IMR-90 (cell line): ENCODE data around the gene SKA3. TPM values are rescaled to one million over a fixed set of nuclear protein-coding genes. Genes with fewer than 3 reads are reported as not detected.
"Not testable (repeated sequence)": the region's sequence is repeated elsewhere in the genome, so short reads cannot be mapped to it uniquely, and the experiment has no call there.

Experiments used
- ATAC-seq: fragments of 200-7000 bp; cut with Tn5 transposase; 2 replicates; pipeline ENCODE4 v1.9.1; 2020; ENCODE audit warnings: low read depth, mild to moderate bottlenecking, moderate library complexity
- BruUV-seq: library from RNA; stranded (reverse); fragments of 400-500 nt; replicated peaks from 2 replicates; lab custom pipeline; 2021; lab: Mats Ljungman, UMichigan
- CTCF ChIA-PET: fragments of 300-600 bp; formaldehyde crosslinking; extraction: SDS; loops from one replicate; lab custom pipeline; 2021; ENCODE audit warnings: antibody characterized with exemption; lab: Yijun Ruan, JAX
- POLR2A ChIA-PET: fragments of 300-600 bp; sonication (Branson Sonifier 250); formaldehyde crosslinking; loops from one replicate; lab custom pipeline; 2022; ENCODE audit warnings: antibody characterized with exemption; ENCODE audit not compliant: unreplicated experiment; lab: Charles Lee
- DNase-seq: peaks from one replicate; pipeline ENCODE4 v3.0.0; 2013
- H2AFZ ChIP-seq: replicated peaks from 2 replicates; pipeline ENCODE3; 2013; ENCODE audit warnings: low read length, mild to moderate bottlenecking; ENCODE audit not compliant: poor library complexity
- H2AK5ac ChIP-seq: 2 replicates; pipeline ENCODE4 v1.6.1; 2013; ENCODE audit warnings: low read depth, low read length, inconsistent platforms
- H2AK9ac ChIP-seq: replicated peaks from 2 replicates; pipeline ENCODE3; 2013; ENCODE audit warnings: mild to moderate bottlenecking, low read depth, low read length, moderate library complexity; ENCODE audit not compliant: poor library complexity
- H2BK120ac ChIP-seq: 2 replicates; pipeline ENCODE4 v1.6.1; 2013; ENCODE audit warnings: low read depth, low read length, inconsistent platforms
- H2BK15ac ChIP-seq: 3 replicates; pipeline ENCODE4 v1.6.1; 2013; ENCODE audit warnings: low read depth, low read length, inconsistent platforms
- H2BK20ac ChIP-seq: 2 replicates; pipeline ENCODE4 v1.6.1; 2013; ENCODE audit warnings: low read depth, mild to moderate bottlenecking, inconsistent platforms, low read length, moderate library complexity
- H2BK5ac ChIP-seq: 2 replicates; pipeline ENCODE4 v1.6.1; 2013; ENCODE audit warnings: mild to moderate bottlenecking, low read depth, low read length, inconsistent platforms; ENCODE audit not compliant: poor library complexity, severe bottlenecking
- H3K14ac ChIP-seq: replicated peaks from 2 replicates; pipeline ENCODE4 v1.6.1; 2013; ENCODE audit warnings: low read depth, low read length, inconsistent platforms
- H3K18ac ChIP-seq: 2 replicates; pipeline ENCODE4 v1.6.1; 2013; ENCODE audit warnings: low read depth, low read length, control low read depth
- H3K23ac ChIP-seq: 2 replicates; pipeline ENCODE4 v1.6.1; 2013; ENCODE audit warnings: low read depth, low read length, inconsistent platforms
- H3K27ac ChIP-seq: 2 replicates; pipeline ENCODE4 v1.5.1; 2013; ENCODE audit warnings: mild to moderate bottlenecking, control low read depth, low read length; ENCODE audit not compliant: insufficient read depth
- H3K27me3 ChIP-seq: 2 replicates; pipeline ENCODE4 v1.6.1; 2013; ENCODE audit warnings: low read length; ENCODE audit not compliant: control insufficient read depth, insufficient read depth
- H3K36me3 ChIP-seq: 2 replicates; pipeline ENCODE4 v1.6.1; 2013; ENCODE audit warnings: low read length, mixed read lengths; ENCODE audit not compliant: control insufficient read depth, insufficient read depth
- H3K4ac ChIP-seq: 2 replicates; pipeline ENCODE4 v1.6.1; 2013; ENCODE audit warnings: low read depth, low read length, inconsistent platforms
- H3K4me1 ChIP-seq: 2 replicates; pipeline ENCODE4 v1.6.1; 2013; ENCODE audit warnings: low read length, mixed read lengths; ENCODE audit not compliant: control insufficient read depth, insufficient read depth
- H3K4me2 ChIP-seq: 2 replicates; pipeline ENCODE4 v1.6.1; 2013; ENCODE audit warnings: low read depth, mild to moderate bottlenecking, control low read depth, low read length, moderate library complexity
- H3K4me3 ChIP-seq: 2 replicates; pipeline ENCODE4 v1.5.1; 2013; ENCODE audit warnings: low read depth, mild to moderate bottlenecking, control low read depth, low read length, moderate library complexity; ENCODE audit not compliant: insufficient read depth
- H3K56ac ChIP-seq: 2 replicates; pipeline ENCODE4 v1.6.1; 2013; ENCODE audit warnings: low read length, inconsistent platforms; ENCODE audit not compliant: insufficient read depth; ENCODE audit errors: extremely low read depth
- H3K79me1 ChIP-seq, 2 experiments: 2 replicates each; pipeline ENCODE4 v1.6.1; 2013; ENCODE audit warnings: low read length in 2 of 2, inconsistent platforms in 1 of 2, low read depth in 1 of 2
- H3K9ac ChIP-seq: 2 replicates; pipeline ENCODE4 v1.6.1; 2013; ENCODE audit warnings: low read depth, low read length, control low read depth
- H3K9me1 ChIP-seq: 2 replicates; pipeline ENCODE4 v1.6.1; 2013; ENCODE audit warnings: low read length, inconsistent platforms; ENCODE audit not compliant: insufficient read depth
- H3K9me3 ChIP-seq: 2 replicates; pipeline ENCODE4 v1.6.1; 2013; ENCODE audit warnings: low read length; ENCODE audit not compliant: control insufficient read depth, insufficient read depth
- H4K20me1 ChIP-seq: 2 replicates; pipeline ENCODE4 v1.6.1; 2013; ENCODE audit warnings: low read length, inconsistent platforms; ENCODE audit not compliant: insufficient read depth
- H4K5ac ChIP-seq: 2 replicates; pipeline ENCODE4 v1.6.1; 2013; ENCODE audit warnings: mild to moderate bottlenecking, low read depth, low read length, control low read depth
- H4K8ac ChIP-seq, 2 experiments: 2 replicates each; pipeline ENCODE4 v1.6.1; 2013; ENCODE audit warnings: low read depth in 2 of 2, low read length in 2 of 2, control low read depth in 1 of 2, inconsistent platforms in 1 of 2
- H4K91ac ChIP-seq: 2 replicates; pipeline ENCODE4 v1.6.1; 2013; ENCODE audit warnings: low read depth, low read length, inconsistent platforms; ENCODE audit not compliant: insufficient read depth
- WGBS, 2 experiments: methylation state at CpG; one replicate each; pipeline versions ENCODE4 v1.1.5 to v1.1.7; 2013; ENCODE audit warnings: missing lambda C conversion rate in 2 of 2; ENCODE audit not compliant: insufficient read length in 1 of 2; ENCODE audit errors: extremely low coverage in 2 of 2; 5-methylcytosine and 5-hydroxymethylcytosine counted together
- dilution Hi-C: fragments of 300-500 bp; cut with HindIII; formaldehyde crosslinking; loops from one replicate; pipeline ENCODE4 v1.14.3; 2018; ENCODE audit warnings: low sequenced_read_pairs; ENCODE audit not compliant: unreplicated experiment
- in situ Hi-C: fragments of 300-500 bp; cut with MboI; formaldehyde crosslinking; loops from 3 replicates; pipeline ENCODE4 v1.14.3; 2019; ENCODE audit warnings: low sequenced_read_pairs, inconsistent platforms, mixed read lengths
- intact Hi-C: fragments of 100-400 bp; cut with micrococcal nuclease; formaldehyde crosslinking; loops from 2 replicates; pipeline ENCODE4 v1.10.0; 2022
- polyA plus RNA-seq, 3 experiments: library from polyadenylated mRNA; depleted of rRNA; stranded (reverse); fragments of >200 nt; gene quantifications; 2 replicates each; pipeline ENCODE4 v1.2.3, GENCODE V29; 2012; ENCODE audit warnings: low replicate concordance in 1 of 3
- total RNA-seq: library from RNA; depleted of rRNA; stranded (reverse); fragments of >200 nt; gene quantifications from 2 replicates; pipeline ENCODE4 v1.2.3, GENCODE V29; 2012

SKA3 gene
- total and polyA plus RNA-seq, 2 of the 4 experiments (the other 2 are of a cell fraction), result 11.7 to 15.6 TPM

GRCh38 chr13:21198391-21198790, 22.0 kb upstream of the SKA3 start:
- H2AK5ac ChIP-seq, CTCF ChIA-PET, H3K9me1 ChIP-seq, in situ Hi-C loops, H3K23ac ChIP-seq, H2BK20ac ChIP-seq, DNase-seq, H4K20me1 ChIP-seq, H3K18ac ChIP-seq, H2BK120ac ChIP-seq, H3K27me3 ChIP-seq, H3K27ac ChIP-seq, H2AFZ ChIP-seq, H2BK15ac ChIP-seq, dilution Hi-C loops, H2AK9ac ChIP-seq, H3K4me3 ChIP-seq, H3K79me1 ChIP-seq, H3K56ac ChIP-seq, H3K4me1 ChIP-seq, H3K4me2 ChIP-seq, H4K5ac ChIP-seq, H3K14ac ChIP-seq, H3K36me3 ChIP-seq, intact Hi-C loops, POLR2A ChIA-PET, H4K8ac ChIP-seq, H3K9me3 ChIP-seq, H2BK5ac ChIP-seq, BruUV-seq, ATAC-seq, H3K9ac ChIP-seq, H4K91ac ChIP-seq, H3K4ac ChIP-seq: not testable (repeated sequence)
- no CpG with 5 or more reads among the region's 4 CpGs for WGBS, 2 experiments

- CTCF ChIA-PET, H4K8ac ChIP-seq, H3K56ac ChIP-seq, DNase-seq, H3K14ac ChIP-seq, dilution Hi-C loops, H2AK5ac ChIP-seq, POLR2A ChIA-PET, H2BK15ac ChIP-seq, ATAC-seq, H2BK20ac ChIP-seq, BruUV-seq, H3K4me2 ChIP-seq, H3K27ac ChIP-seq, H2AK9ac ChIP-seq, in situ Hi-C loops, H3K23ac ChIP-seq, intact Hi-C loops, H3K18ac ChIP-seq, H4K20me1 ChIP-seq, H3K36me3 ChIP-seq, H3K4ac ChIP-seq, H2AFZ ChIP-seq, H3K9me3 ChIP-seq, H3K4me1 ChIP-seq, H2BK5ac ChIP-seq, H3K4me3 ChIP-seq, H4K91ac ChIP-seq, H3K27me3 ChIP-seq, H3K9ac ChIP-seq, H3K9me1 ChIP-seq, H2BK120ac ChIP-seq, H4K5ac ChIP-seq, H3K79me1 ChIP-seq: not testable (repeated sequence)
- no CpG with 5 or more reads among the region's 9 CpGs for WGBS, 2 experiments
Measured at GRCh38 chr13:21197606-21198225, 21.4 kb upstream of the SKA3 start.
